B cell (primary cell): ENCODE results near the gene LHFPL4. TPM values are rescaled to one million over a fixed set of nuclear protein-coding genes. Genes with fewer than 3 reads are reported as not detected.

ENCODE experiments used
- ATAC-seq: fragments of 200-7000 bp; cut with Tn5 transposase; one replicate; pipeline ENCODE4 v1.10.0; 2021; ENCODE audit warnings: low read depth, mild to moderate bottlenecking, moderate number of reproducible peaks, moderate library complexity
- CTCF ChIA-PET: fragments of 350-600 bp; sonication (Branson Sonifier 250); formaldehyde crosslinking; loops from one replicate; lab custom pipeline; 2021; ENCODE audit warnings: antibody characterized with exemption, inconsistent platforms; lab: Charles Lee
- POLR2A ChIA-PET: fragments of 350-600 bp; sonication (Branson Sonifier 250); formaldehyde crosslinking; loops from one replicate; lab custom pipeline; 2021; ENCODE audit warnings: antibody characterized with exemption; lab: Charles Lee
- DNase-seq: peaks from one replicate; pipeline ENCODE4 v3.0.0; 2013
- H2AFZ ChIP-seq: 2 replicates; pipeline ENCODE4 v1.6.1; 2012; ENCODE audit warnings: mild to moderate bottlenecking, low read depth, low read length; ENCODE audit not compliant: insufficient read depth, poor library complexity, severe bottlenecking
- H3K27ac ChIP-seq, 2 donors: 1 replicate in 1 of 2; 2 replicates in 1 of 2; pipeline ENCODE4 v1.5.1; 2012 to 2013; ENCODE audit warnings: low read length in 2 of 2, mild to moderate bottlenecking in 2 of 2, moderate library complexity in 1 of 2
- H3K27me3 ChIP-seq, 4 experiments: fragments of 200-600 bp in 1 of 4; sonication (generic) in 1 of 4; replicated peaks in 1 of 4; 1 replicate in 2 of 4; 2 replicates in 2 of 4; pipeline versions ENCODE4 v1.6.1 to v1.7.0; 2013 to 2016; ENCODE audit warnings: low read length in 3 of 4, mild to moderate bottlenecking in 2 of 4, mixed read lengths in 1 of 4, moderate library complexity in 1 of 4; ENCODE audit not compliant: insufficient read depth in 4 of 4, control insufficient read depth in 3 of 4; ENCODE audit errors: control extremely low read depth in 1 of 4
- H3K36me3 ChIP-seq, 2 experiments: replicated peaks in 1 of 2; 1 replicate in 1 of 2; 2 replicates in 1 of 2; pipeline versions ENCODE4 v1.6.1 to v1.7.1; 2013; ENCODE audit warnings: low read length in 1 of 2; ENCODE audit not compliant: insufficient read depth in 2 of 2, control insufficient read depth in 1 of 2; ENCODE audit errors: control extremely low read depth in 1 of 2, extremely low read depth in 1 of 2
- H3K4me1 ChIP-seq, 2 donors: fragments of 200-600 bp in 1 of 2; sonication (generic) in 1 of 2; 1 replicate in 1 of 2; 2 replicates in 1 of 2; pipeline versions ENCODE4 v1.5.1 to v1.6.1; 2013 to 2017; ENCODE audit warnings: low read length in 2 of 2; ENCODE audit not compliant: control insufficient read depth in 2 of 2, insufficient read depth in 2 of 2
- H3K4me2 ChIP-seq: replicated peaks from 2 replicates; pipeline ENCODE3; 2012; ENCODE audit warnings: mild to moderate bottlenecking, low read depth, low read length; ENCODE audit not compliant: poor library complexity, severe bottlenecking
- H3K4me3 ChIP-seq, 5 experiments: fragments of 200-600 bp in 1 of 5; sonication (generic) in 1 of 5; 1 replicate in 3 of 5; 2 replicates in 2 of 5; pipeline versions ENCODE4 v1.5.1 to v1.7.0; 2011 to 2016; ENCODE audit warnings: low read length in 4 of 5, mild to moderate bottlenecking in 4 of 5, low read depth in 2 of 5, control low read depth in 1 of 5, moderate library complexity in 1 of 5; ENCODE audit not compliant: insufficient read depth in 1 of 5; ENCODE audit errors: control extremely low read depth in 1 of 5, extremely low read depth in 1 of 5
- H3K79me2 ChIP-seq: fragments of 200-600 bp; sonication (generic); one replicate; pipeline ENCODE4 v1.6.0; 2016; ENCODE audit warnings: low read length; ENCODE audit not compliant: control insufficient read depth, insufficient read depth
- H3K9ac ChIP-seq: fragments of 200-600 bp; sonication (generic); 2 replicates; pipeline ENCODE4 v1.6.1; 2017; ENCODE audit warnings: mild to moderate bottlenecking, low read length, moderate library complexity
- H3K9me3 ChIP-seq, 3 donors: one replicate each; pipeline versions ENCODE4 v1.6.1 to v1.7.1; 2013; ENCODE audit warnings: low read length in 2 of 3; ENCODE audit not compliant: control insufficient read depth in 2 of 3, insufficient read depth in 1 of 3; ENCODE audit errors: control extremely low read depth in 1 of 3
- H4K20me1 ChIP-seq: 2 replicates; pipeline ENCODE4 v1.6.0; 2012; ENCODE audit warnings: mild to moderate bottlenecking, low read length; ENCODE audit not compliant: insufficient read depth, control insufficient read depth, poor library complexity, severe bottlenecking
- H3K27ac Mint-ChIP-seq: one replicate; pipeline ENCODE4 v1.8.0; 2021; ENCODE audit warnings: mixed read lengths
- H3K27me3 Mint-ChIP-seq: one replicate; pipeline ENCODE4 v1.8.0; 2021; ENCODE audit warnings: mixed read lengths
- H3K4me1 Mint-ChIP-seq: one replicate; pipeline ENCODE4 v1.8.0; 2021; ENCODE audit warnings: mixed read lengths
- H3K4me3 Mint-ChIP-seq: one replicate; pipeline ENCODE4 v1.8.0; 2021; ENCODE audit warnings: mixed read lengths
- H3K9me3 Mint-ChIP-seq: one replicate; pipeline ENCODE4 v1.8.0; 2022; ENCODE audit warnings: mixed read lengths; ENCODE audit not compliant: insufficient read depth
- CTCF ChIP-seq: fragments of 200-600 bp; IDR thresholded peaks from one replicate; pipeline ENCODE4 v1.8.0; 2022; ENCODE audit warnings: antibody characterized with exemption, mild to moderate bottlenecking
- EZH2 ChIP-seq: IDR thresholded peaks from 2 replicates; pipeline ENCODE4 v1.6.1; 2012; ENCODE audit warnings: borderline replicate concordance, low read depth, mild to moderate bottlenecking, moderate library complexity, low read length; ENCODE audit not compliant: insufficient read depth, poor library complexity, severe bottlenecking
- WGBS: methylation state at CpG from one replicate; pipeline ENCODE4 v1.1.5; 2013; ENCODE audit warnings: missing lambda C conversion rate; ENCODE audit not compliant: insufficient coverage; 5-methylcytosine and 5-hydroxymethylcytosine counted together
- intact Hi-C: fragments of 100-400 bp; cut with micrococcal nuclease; formaldehyde crosslinking; loops from one replicate; pipeline ENCODE4 v1.10.0; 2022
- polyA plus RNA-seq: library from polyadenylated mRNA; depleted of rRNA; stranded (reverse); fragments of >200 nt; gene quantifications from 2 replicates; pipeline ENCODE4 v1.2.3, GENCODE V29; 2012
- total RNA-seq, 2 donors: library from RNA; stranded (reverse); fragments of 120-200 nt in 1 of 2; gene quantifications; 1 replicate in 1 of 2; 2 replicates in 1 of 2; pipeline versions ENCODE4 v1.2.3 to v1.2.4, GENCODE V29; 2013 to 2022

The LHFPL4 gene
- total and polyA plus RNA-seq, 2 donors (not counting 1 experiment from before 2014, with no cell fraction given), result not detected

GRCh38 chr3:9514306-9514705 lies 39.3 kb downstream of the LHFPL4 start:
- no peak overlapping the region for H3K27ac ChIP-seq
- no peaks in the 10 kb centered on the region for H3K4me1 ChIP-seq
- no peak overlapping the region for H3K4me3 ChIP-seq
- H3K9ac ChIP-seq, result no peak overlapping the region
- DNase-seq (no peak), ATAC-seq (no peak)
- H3K36me3 ChIP-seq, result no peaks in the 10 kb centered on the region
- WGBS, result 67% methylated on average over 1 of the region's 4 CpGs
- H4K20me1 ChIP-seq, result no peaks in the 10 kb centered on the region
- CTCF ChIA-PET, result no interaction called here
- Mint-ChIP-seq H3K27me3 (peaks cover 18% of the 10 kb centered on the region), H3K4me1 (no peaks in the 10 kb centered on the region), H3K27ac (no peak overlapping the region), H3K9me3 (no peaks in the 10 kb centered on the region), H3K4me3 (no peak overlapping the region)
- H3K79me2 ChIP-seq, result no peaks in the 10 kb centered on the region
- POLR2A ChIA-PET, result no interaction called here
- intact Hi-C loops, result no loop called here
- no peak overlapping the region for H2AFZ ChIP-seq
- TF ChIP-seq CTCF (no peak), EZH2 (no peak)
- H3K27me3 ChIP-seq, result peaks cover 0 to 10% (median 2%) of the 10 kb centered on the region in 4 experiments
- no peaks in the 10 kb centered on the region for H3K9me3 ChIP-seq
- no peak overlapping the region for H3K4me2 ChIP-seq

- no peaks in the 10 kb centered on the region for H4K20me1 ChIP-seq
- intact Hi-C loops, result no loop called here
- Mint-ChIP-seq H3K9me3 (no peaks in the 10 kb centered on the region), H3K27ac (no peak overlapping the region), H3K4me3 (no peak overlapping the region), H3K4me1 (no peaks in the 10 kb centered on the region), H3K27me3 (peaks cover 17% of the 10 kb centered on the region)
- H3K4me1 ChIP-seq, result no peaks in the 10 kb centered on the region
- 60% methylated on average over 1 of the region's 7 CpGs for WGBS
- no peaks in the 10 kb centered on the region for H3K36me3 ChIP-seq
- CTCF ChIA-PET, result no interaction called here
- TF ChIP-seq CTCF (no peak), EZH2 (no peak)
- ATAC-seq, result no peak
- no peak overlapping the region for H3K4me2 ChIP-seq
- no peaks in the 10 kb centered on the region for H3K79me2 ChIP-seq
- H3K9ac ChIP-seq, result no peak overlapping the region
- H3K27ac ChIP-seq, result no peak overlapping the region
- H2AFZ ChIP-seq, result no peak overlapping the region
- H3K9me3 ChIP-seq, result peaks cover 0 to 10% (median 0%) of the 10 kb centered on the region in 3 donors
- POLR2A ChIA-PET, result no interaction called here
- H3K4me3 ChIP-seq, result no peak overlapping the region
- no peak for DNase-seq
- peaks cover 0 to 27% (median 7%) of the 10 kb centered on the region in 4 experiments for H3K27me3 ChIP-seq
These were observed 41.1 kb downstream of the LHFPL4 start for GRCh38 chr3:9512456-9513045.
